Measurements from ENCODE around the gene TACC2.
"Not testable (repeated sequence)": the region's sequence is repeated elsewhere in the genome, so short reads cannot be mapped to it uniquely, and the experiment has no call there.

TACC2 gene

DNA sequence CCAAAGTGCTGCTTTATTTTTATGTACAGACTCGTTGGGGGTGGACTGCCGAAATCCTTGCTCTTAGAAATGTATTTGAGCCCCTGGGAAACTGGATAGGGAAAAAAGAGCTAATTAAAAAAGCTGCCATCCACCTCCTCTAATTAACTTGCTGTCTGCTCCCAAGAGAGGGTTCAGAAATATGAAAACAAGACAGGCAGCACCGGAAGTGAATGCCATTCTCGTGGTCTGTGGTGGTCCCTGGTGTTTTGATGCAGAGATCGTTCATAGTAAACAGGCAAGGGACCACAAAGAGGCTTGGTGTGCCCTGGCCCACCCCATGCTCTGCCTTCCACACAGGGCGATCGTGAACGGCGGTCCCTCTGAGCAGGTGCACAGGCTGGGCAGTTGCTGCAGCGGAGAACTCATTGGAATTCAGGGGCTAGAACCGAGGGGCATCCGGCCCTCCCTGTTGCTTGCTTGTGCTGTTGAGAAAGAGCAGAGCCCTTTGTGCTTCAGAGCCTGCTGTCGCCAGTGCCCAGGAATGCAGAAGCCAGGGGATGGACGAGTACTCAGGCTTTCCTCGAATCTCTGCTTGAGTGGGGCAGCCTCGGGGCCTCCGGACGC lies 203.1 kb downstream of the TACC2 start:
- DNase-seq (ENCODE audit: low read depth): no peak

DNA sequence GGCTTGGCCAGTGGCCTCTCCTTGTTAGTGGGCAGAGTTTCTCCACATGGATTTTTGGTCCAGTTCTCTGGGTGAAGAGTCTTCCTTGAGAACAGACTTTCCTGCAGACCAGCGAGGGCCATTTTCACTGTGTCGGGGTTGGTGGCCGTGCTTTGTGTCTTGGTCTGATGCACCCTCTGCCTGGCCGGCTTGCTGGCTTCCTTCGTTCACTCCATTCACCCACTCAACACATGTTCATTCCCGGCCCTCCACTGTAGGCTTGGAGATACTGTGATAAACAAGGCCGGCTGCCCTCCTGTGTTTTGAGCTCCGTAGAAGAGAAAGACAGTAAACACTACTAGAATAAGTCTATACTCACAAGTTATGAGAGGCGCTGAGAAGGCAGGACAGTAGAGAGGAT lies 205.3 kb downstream of the TACC2 start:
- no peak for DNase-seq (ENCODE audit: low read depth)

DNA sequence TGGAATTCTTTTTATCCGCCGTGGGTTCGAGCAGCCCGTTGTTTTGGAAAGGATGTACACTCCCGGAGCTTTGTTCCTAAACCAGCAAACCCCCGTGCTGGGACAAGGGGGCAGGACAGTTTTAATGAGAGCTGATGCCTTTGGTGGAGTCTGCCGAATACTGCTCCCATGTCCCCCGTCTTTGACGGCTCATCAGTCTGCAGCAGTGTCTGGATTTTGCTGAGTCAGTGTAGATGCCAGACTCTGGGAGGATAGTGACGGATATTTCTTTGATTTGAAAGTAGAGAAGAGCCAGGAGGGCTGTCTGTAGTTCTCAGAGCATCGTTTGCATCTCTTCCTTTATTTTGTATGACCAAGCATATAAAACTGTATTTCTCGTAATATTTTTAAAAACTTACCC lies 207.3 kb downstream of the TACC2 start:
- DNase-seq (ENCODE audit: low read depth): no peak

DNA sequence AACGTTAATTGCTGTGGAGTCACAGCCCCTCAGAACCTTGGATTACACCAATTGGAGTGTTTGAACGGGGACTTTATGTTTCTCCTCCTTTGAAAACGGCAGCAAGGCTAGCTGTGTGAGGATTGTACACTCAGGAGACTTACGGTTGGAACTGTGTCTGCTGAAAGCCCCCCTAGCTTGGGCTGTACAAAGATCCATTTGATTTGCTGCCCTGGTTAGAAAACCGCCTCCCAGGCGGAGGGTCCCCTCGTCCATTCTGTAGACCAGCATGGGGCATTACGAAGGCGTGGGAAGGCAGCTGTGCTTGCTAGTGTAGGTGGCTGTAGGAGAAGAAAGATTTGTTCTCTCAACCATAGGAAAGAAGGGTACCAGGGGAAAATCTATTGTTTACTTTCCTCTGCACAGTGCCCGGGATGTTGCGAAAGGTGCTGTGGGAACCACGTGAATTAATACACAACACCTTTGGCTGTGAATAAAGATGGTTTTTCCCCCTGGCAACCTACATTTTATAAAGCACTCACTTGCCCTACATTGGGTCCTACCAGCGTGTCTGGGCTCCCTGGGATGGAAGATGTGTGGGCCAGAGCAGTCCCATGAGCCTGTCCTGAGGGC lies 208.8 kb downstream of the TACC2 start:
- no peak for DNase-seq (ENCODE audit: low read depth)

DNA sequence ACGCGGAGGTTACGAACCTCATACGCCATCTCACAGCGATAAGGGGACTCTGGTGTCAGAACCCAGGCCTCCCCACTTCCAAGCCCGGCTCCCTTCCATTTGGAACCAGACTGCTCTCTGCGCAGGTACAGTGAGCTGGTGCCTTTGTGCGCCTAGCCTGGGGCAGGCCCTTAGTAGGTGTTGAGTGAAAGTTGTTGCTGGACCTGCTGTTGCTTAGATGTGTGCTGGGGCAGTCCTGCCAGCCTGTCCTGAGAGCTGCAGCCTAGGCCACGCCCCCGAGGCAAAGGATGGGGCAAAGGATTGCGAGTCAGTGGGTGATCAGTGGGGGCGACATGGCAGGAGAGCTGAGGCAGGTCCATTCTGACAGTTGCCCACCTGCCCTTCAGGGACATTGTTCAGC lies 209.7 kb downstream of the TACC2 start:
- DNase-seq (ENCODE audit: low read depth): no peak

DNA sequence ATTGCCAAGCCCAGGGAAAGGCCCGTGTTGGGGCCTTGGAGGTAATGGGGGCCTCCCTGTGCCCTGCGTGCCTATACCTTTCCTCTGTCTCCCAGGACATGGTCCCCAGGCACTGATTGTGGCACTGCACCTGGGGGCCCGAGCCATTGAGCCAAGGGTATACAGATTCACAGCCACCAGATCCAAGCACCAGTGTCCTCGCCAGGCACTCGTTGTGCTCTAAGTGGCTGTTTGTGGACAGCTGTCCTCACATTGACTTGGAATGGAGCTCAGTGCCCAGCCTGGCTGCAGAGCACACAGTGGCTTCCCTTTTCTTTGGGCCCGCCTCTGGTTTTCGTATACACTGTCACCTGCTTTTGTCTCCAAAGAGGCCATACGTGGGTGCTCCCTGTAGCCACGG lies 210.1 kb downstream of the TACC2 start:
- no peak for DNase-seq (ENCODE audit: low read depth)

DNA sequence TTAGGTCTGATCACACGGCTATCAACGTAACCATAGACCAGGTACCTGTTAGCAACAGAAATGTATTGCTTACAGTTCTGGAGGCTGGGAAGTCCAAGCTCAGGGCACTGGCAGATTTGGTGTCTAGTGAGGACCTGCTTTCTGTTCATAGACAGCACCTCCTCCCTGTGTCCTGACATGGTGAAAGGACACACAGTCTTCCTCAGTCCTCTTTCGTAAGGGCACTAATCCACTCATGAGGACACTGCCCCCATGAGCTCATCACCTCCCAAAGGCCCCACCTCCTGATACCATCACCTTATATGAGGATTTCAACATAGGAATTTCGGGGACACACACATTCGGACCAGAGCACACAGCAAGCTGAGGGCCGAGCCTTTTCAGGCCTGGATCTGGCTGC lies 210.7 kb downstream of the TACC2 start:
- DNase-seq (ENCODE audit: low read depth): no peak

DNA sequence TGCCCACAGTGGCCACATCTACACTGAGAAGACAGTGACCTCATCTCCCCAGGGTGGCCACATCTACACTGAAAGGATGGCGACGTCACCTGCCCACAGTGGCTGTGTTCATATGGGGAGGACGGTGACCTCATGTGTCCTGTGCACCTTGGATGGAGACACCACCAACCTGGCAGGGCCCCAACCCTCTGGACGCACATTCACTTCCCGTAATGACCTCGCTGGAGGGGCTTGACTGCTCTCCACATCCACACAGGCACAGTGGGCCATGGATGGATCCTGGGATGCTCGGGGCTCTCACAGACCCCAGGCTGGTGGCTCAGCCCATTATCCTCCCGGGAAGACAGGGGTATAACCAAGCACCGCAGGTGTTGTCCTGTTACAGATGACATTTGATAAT lies 212.4 kb downstream of the TACC2 start:
- DNase-seq (ENCODE audit: low read depth): no peak

DNA sequence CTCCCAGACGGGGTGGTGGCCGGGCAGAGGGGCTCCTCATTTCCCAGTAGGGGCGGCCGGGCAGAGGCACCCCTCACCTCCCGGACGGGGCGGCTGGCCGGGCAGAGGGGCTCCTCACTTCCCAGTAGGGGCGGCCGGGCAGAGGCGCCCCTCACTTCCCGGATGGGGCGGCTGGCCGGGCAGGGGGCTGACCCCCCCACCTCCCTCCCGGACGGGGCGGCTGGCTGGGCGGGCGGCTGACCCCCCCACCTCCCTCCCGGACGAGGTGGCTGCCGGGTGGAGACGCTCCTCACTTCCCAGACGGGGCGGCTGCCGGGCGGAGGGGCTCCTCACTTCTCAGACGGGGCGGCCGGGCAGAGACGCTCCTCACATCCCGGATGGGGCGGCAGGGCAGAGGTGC lies 214.2 kb downstream of the TACC2 start:
- DNase-seq (ENCODE audit: low read depth): not testable (repeated sequence)

DNA sequence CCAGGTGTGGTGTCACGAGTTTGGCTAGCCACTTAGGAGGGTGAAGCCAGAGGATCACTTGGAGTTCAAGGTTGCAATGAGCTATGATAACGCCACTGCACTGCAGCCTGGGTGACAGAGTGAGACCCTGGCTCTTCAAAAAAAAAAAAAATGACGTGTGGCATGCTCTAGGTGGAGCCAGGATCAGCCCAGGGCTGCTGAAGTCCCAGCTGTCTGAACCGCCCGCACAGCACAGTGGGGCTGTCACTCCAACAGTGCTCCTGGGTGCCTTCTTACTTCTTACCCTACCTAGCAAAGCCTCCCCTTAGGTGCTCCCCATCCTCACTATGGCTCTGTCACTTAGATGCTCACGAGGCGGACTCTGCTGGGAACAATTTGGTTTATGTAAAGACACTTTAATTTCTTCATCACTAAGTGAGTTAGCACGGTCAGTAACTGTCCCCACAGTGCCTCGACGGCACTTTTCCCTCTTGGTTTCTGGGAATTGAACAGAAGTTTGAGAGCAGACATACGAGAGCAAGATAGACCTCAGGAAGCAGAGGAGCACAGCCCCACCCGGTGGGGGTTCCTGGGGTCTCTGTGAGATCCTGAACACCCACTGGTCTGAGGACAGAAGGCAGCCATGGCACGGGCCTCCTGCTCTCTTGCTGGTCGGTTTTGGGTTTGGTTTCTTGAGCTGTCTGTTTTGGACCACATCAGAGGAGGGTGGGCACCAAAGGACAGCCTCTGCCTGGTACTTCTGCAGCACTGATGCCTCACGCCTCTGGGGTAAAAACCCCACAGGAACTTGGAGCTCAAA lies 215.9 kb downstream of the TACC2 start:
- no peak for DNase-seq (ENCODE audit: low read depth)

DNA sequence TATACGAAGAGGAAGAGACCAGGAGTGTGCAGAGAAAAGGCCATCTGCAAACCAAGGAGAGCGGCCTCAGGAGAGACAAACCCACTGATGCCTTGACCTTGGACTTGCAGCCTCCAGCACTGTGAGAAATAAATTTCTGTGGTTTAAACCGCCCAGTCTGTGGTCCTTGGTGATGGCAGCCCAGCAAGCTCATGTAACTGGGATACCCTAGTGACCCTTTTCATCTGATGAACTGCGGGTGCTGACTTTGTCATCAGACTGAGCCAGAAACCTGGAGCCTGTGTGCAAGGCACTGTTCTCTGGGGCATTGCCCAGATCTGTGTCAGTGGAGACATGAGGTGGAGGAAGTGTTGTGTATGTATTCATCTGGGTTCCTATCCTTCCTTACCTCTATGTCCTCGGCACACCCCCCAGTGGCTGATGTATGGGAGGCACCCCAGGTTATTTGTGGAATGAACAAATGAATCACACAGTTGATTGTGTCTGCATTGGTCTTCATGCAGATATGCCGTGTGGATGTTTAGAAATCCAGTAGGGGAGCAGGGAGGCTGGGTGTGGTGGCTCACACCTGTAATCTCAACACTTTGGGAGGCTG lies 217.6 kb downstream of the TACC2 start:
- DNase-seq (ENCODE audit: low read depth): no peak

DNA sequence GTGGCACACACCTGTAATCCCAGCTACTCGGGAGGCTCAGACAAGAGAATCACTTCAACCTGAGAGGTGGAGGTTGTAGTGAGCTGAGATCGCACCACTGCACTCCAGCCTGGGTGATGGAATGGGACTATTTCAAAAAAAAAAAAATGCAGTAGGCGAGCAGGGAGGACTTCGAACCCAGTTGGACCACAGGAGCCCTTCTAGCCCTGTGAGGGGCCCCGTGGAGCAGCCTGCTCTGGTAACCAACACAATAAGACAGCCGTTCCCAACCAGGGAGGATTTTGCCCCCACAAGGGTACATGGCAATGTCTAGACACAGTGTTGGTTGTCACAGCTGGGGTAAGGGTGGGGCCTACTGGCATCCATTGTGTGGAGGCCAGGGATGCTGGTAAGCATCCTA lies 218.2 kb downstream of the TACC2 start:
- DNase-seq (ENCODE audit: low read depth): no peak

DNA sequence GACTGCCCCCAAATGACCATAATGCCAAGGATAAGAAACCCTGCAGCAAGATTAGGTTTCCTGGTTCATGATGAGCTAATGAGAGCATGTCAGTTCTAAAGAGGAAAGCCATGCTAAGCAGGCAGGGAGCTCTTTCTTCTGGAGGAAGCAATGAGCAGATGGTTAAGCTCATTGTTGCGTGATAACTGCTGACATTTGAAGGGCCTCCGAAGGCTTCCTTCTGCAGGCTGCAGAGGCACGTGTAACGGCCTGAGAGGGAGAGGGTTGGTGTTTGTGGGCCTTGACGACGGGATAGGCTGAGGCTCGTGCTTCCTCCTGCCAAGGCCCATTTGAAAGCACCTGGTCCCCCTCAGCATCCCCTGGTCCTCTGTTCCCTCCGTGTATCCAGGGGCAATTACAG lies 218.6 kb downstream of the TACC2 start:
- no peak for DNase-seq (ENCODE audit: low read depth)

DNA sequence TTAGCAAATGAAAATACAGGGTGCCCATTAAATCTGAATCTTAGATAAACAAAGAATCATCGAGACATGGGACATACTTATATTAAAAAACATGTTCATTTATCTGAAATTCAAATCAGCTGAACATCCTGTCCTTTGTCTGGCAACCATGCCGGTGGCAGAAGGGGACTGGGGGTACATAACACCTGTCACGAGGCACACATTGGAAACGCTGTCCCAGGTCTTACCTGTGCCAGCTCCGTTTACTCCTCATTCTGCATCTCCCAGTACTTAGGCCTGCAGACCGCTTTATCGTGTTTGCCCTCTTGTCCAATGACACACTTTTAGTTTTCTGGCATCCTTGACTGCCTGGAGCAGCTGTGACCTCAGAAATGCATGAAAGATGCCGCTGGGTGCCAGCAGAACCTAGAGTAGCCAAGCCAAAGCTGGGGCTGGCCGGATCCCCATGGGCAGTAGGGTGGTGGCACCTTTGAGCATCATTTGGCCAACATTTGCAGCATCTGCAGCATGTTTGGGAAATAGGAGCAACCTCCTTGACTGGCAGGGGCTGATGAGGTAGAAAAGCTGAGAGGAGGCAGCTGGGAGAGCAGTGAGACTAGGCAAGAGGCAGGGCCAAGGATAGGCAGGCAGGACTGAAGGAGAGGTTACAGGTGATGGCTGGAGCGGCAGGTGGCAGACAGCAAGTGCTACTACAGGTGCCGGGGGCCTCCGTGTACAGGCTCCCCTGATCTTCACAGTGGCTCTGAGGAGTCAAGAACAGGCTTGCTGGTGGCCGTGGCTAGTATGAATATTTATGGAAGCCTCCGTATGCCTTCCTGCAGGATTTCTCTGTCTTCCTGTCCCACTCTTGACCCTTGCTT lies 219.8 kb downstream of the TACC2 start:
- no peak for DNase-seq (ENCODE audit: low read depth)

DNA sequence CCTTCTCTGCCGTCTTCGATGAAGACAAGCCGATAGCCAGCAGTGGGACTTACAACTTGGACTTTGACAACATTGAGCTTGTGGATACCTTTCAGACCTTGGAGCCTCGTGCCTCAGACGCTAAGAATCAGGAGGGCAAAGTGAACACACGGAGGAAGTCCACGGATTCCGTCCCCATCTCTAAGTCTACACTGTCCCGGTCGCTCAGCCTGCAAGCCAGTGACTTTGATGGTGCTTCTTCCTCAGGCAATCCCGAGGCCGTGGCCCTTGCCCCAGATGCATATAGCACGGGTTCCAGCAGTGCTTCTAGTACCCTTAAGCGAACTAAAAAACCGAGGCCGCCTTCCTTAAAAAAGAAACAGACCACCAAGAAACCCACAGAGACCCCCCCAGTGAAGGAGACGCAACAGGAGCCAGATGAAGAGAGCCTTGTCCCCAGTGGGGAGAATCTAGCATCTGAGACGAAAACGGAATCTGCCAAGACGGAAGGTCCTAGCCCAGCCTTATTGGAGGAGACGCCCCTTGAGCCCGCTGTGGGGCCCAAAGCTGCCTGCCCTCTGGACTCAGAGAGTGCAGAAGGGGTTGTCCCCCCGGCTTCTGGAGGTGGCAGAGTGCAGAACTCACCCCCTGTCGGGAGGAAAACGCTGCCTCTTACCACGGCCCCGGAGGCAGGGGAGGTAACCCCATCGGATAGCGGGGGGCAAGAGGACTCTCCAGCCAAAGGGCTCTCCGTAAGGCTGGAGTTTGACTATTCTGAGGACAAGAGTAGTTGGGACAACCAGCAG lies 221.7 kb downstream of the TACC2 start:
- DNase-seq (ENCODE audit: low read depth): no peak

DNA sequence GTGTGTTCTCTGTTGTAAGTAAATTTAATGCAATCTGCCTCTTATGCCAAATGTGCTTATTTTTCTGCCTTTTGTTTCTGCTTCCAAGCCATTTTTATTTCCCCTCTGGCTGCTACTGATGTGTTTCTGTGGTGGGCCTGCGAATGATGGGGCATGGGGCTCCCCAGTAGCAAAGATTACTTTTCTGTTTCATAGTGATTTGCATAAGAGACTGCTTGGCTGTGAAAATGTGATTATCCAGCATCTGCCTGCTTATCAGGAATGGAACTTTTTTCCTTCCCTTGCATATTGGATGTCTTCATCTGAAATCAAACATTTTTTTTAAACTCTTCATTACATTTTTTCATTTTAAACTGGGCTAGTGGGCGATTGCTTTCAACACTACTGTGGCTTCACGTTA lies 224.4 kb downstream of the TACC2 start:
- no peak for DNase-seq (ENCODE audit: low read depth)

DNA sequence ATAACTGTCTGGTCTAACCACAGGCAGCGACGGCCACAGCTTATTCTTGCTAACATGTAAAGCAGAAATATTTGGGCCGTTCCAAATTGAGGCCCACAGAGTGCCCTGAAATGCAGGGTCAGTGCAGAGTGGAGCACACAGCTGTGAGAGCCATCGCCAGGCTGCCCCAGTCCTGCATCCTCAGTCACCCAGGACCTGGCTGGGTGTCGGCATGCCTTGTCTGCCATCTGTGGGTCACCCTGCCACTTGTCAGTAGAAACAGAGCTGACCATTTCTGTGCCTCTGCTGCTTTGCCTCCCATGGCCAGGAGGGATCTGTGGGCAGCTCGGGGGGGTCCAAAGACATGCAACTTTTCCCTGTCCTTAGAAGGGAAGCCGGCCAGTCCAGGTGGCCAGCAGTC lies 224.8 kb downstream of the TACC2 start:
- DNase-seq (ENCODE audit: low read depth): no peak

DNA sequence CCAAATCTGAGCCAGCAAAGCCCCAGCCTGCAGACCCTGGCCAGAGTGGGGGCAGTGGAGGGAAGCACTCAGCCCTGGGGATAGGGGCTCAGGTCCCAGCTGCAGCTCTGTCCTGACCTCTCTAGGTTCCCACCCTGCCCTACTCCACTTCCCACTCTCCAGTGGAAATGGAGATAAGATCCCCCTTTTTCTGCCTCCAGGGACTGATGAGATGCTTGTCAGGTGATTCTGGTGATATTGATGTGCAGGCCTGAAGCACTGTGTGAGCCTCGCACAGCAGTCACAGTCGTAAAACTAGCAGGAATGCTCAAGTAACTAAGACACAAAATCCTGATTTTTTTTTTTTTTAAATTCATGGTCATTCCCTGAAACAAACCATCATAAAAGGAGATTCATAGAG lies 227.1 kb downstream of the TACC2 start:
- DNase-seq (ENCODE audit: low read depth): no peak

DNA sequence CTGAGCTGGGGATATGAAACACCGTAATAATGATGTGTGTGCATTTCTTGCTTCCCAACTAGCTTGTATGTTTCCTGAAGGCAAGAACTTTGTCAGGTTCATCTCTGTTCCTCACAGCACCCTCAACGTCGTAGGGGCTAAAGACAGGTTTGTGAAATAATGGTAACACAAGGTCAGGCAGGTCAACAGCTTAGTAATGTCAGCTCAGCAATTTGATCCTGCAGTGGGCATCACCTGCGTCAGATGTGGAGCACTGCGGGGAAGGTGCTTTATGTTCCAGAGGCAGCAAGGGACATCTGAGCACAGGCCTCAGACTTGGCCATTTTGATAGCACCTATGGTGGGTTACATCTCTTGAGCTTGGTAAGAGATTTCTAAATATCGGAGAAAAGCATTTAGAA lies 230.4 kb downstream of the TACC2 start:
- no peak for DNase-seq (ENCODE audit: low read depth)

DNA sequence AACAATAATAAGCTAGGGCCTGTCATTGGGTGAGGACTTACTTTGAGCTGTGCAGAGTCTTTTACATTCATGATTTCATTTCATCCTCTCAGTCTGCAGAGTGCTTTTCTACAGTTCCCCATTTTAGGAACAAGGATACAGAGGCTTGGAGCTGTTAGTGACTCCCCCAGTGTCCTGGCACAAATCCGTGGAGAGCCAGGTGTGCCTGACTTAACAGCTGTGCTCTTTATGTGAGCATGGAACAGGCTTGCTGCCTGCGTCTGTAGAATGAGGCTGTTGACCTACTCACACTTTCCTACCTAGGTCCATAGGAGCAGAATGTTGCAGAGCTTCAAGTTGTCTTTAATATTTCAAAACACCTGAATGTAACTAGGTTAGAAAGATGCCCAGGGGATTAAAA lies 231.8 kb downstream of the TACC2 start:
- no peak for DNase-seq (ENCODE audit: low read depth)

DNA sequence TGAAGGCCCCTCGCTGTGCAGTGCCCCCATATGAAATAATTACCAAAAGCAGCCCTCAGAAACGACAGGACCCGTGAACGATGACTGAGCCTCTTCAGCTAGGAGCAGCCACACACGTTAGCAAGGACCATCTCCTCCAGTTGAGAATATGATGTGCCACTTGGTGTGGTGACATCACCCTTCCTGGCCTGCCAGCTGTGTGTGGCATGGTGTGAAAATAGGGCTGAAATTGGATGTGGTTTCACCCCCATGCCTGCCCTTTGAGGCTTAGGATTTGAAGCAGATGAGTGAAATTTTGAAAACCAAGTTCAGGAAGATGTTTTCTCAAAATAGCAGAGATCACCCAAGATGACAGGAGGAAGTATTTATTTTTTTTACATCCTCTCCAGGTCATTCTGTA lies 233.0 kb downstream of the TACC2 start:
- no peak for DNase-seq (ENCODE audit: low read depth)
